Gastroesophageal sphincter (tissue), 3 donors: ENCODE measurements around the gene TMEM14B.

Experiments used
- POLR2A ChIP-seq, 2 donors: fragments of 450-650 bp; IDR thresholded peaks; one replicate each; pipeline ENCODE4 v1.6.1; 2017; ENCODE audit warnings: antibody characterized with exemption in 2 of 2, mild to moderate bottlenecking in 2 of 2, moderate library complexity in 1 of 2
- POLR2AphosphoS5 ChIP-seq: sonication (generic); formaldehyde crosslinking; IDR thresholded peaks from one replicate; pipeline ENCODE4 v1.6.1; 2017; ENCODE audit warnings: antibody characterized with exemption
- TF ChIP-seq, protein P1 (sequence below), 4 experiments: fragments of 200-600 bp in 2 of 4; fragments of 450-650 bp in 2 of 4; sonication (generic) in 1 of 4; IDR thresholded peaks; one replicate each; pipeline ENCODE4 v1.5.1; 2017 to 2019; ENCODE audit warnings: antibody characterized with exemption in 4 of 4, mild to moderate bottlenecking in 2 of 4, moderate library complexity in 2 of 4

DNA sequence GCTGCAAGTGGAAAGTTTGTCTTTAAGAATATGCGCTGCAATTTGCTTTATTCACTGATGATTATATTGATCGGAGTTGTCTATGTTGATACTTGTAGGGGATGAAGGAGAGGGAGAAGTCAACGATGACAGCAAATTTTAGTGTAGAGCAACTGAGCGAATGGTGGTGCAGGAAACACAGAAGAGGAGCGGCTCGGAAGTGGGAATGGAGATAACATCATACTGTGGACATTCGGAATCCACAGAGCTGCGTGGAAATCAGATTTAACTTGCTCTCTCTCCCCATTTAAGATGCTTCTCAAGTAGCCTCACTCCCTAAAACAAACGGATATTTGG, 722 bp upstream of the TMEM14B start:
- TF ChIP-seq, protein P1, sequence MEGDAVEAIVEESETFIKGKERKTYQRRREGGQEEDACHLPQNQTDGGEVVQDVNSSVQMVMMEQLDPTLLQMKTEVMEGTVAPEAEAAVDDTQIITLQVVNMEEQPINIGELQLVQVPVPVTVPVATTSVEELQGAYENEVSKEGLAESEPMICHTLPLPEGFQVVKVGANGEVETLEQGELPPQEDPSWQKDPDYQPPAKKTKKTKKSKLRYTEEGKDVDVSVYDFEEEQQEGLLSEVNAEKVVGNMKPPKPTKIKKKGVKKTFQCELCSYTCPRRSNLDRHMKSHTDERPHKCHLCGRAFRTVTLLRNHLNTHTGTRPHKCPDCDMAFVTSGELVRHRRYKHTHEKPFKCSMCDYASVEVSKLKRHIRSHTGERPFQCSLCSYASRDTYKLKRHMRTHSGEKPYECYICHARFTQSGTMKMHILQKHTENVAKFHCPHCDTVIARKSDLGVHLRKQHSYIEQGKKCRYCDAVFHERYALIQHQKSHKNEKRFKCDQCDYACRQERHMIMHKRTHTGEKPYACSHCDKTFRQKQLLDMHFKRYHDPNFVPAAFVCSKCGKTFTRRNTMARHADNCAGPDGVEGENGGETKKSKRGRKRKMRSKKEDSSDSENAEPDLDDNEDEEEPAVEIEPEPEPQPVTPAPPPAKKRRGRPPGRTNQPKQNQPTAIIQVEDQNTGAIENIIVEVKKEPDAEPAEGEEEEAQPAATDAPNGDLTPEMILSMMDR (IDR thresholded peaks at IDR 0.05), result no peak
- no peak for TF ChIP-seq POLR2A (IDR thresholded peaks at IDR 0.05)
- no peak for TF ChIP-seq POLR2AphosphoS5
